ENCODE data around the gene WDR46. TPM values are rescaled to one million over a fixed set of nuclear protein-coding genes. Genes with fewer than 3 reads are reported as not detected.

WDR46 gene
- total RNA-seq, 2 experiments from 2014 or later = 53.4 to 54.8 TPM

- Mint-ChIP-seq H3K27me3 (no peaks in the 10 kb centered on the region), H3K4me1 (peaks cover 37% of the 10 kb centered on the region), H3K36me3 (ENCODE audit: low read depth) (peaks cover 58% of the 10 kb centered on the region), H3K9me3 (no peaks in the 10 kb centered on the region), H3K27ac (no peak overlapping the region), H3K4me3 (no peak overlapping the region)
- no peak for DNase-seq
- ChIA-PET POLR2A (no interaction called here), CTCF (interaction anchor here (0.6 kb wide), 1 partner anchor 10 kb away, joined by 3 read pairs; no protein-coding TSS in a partner anchor)
These were observed 16.0 kb upstream of the WDR46 start for GRCh38 chr6:33305052-33305451.

DNA sequence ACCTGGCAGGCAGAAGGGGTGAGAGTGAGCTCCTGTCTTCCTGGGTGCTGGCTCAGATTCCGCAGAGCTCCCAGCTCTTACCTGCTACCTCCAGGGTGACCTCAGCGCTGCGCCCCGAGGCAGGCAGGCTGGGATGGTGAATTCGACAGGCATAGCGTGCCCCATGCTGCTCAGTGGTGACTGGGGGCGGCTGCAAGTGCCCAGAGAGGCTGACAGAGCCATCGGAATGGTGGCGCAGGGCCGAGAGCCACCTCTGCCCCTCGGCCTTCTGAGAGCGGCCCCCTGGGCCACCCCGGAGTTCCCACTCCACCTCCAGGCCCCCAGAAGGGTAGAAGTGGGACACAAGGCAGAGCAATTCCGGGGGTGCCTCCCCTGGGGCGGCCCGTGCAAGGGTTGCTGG lies 15.2 kb upstream of the WDR46 start:
- no peaks in the 10 kb centered on the region for H3K9me3 Mint-ChIP-seq
- no peak for DNase-seq
- ChIA-PET CTCF (no interaction called here), POLR2A (no interaction called here)
- peaks cover 65% of the 10 kb centered on the region for H3K36me3 Mint-ChIP-seq (ENCODE audit: low read depth)
- H3K4me3 Mint-ChIP-seq = no peak overlapping the region
- H3K27me3 Mint-ChIP-seq = no peaks in the 10 kb centered on the region
- H3K4me1 Mint-ChIP-seq = peaks cover 45% of the 10 kb centered on the region
- H3K27ac Mint-ChIP-seq = no peak overlapping the region

DNA sequence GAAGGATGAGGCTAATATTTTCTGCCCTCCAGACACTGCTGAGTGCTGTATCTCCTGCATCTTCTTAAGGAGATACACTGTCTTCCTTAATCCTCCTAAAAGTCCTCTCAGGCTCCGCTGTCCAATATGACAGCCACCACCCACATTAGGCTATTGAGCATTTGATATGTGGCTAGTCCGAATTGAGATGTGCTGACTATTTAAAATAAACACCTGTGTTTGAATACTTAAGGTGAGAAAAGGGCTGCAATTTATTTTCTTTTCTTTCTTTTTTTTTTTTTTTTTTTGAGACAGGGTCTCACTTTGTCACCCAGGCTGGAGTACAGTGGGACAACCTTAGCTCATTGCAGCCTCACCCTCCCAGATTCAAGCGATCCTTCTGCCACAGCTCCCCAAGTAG lies 12.8 kb upstream of the WDR46 start:
- CTCF ChIA-PET = interaction anchor here (0.7 to 2.1 kb wide), 5 partner anchors 8 to 307 kb away, joined by 3 to 11 read pairs (median 4); no protein-coding TSS in a partner anchor

DNA sequence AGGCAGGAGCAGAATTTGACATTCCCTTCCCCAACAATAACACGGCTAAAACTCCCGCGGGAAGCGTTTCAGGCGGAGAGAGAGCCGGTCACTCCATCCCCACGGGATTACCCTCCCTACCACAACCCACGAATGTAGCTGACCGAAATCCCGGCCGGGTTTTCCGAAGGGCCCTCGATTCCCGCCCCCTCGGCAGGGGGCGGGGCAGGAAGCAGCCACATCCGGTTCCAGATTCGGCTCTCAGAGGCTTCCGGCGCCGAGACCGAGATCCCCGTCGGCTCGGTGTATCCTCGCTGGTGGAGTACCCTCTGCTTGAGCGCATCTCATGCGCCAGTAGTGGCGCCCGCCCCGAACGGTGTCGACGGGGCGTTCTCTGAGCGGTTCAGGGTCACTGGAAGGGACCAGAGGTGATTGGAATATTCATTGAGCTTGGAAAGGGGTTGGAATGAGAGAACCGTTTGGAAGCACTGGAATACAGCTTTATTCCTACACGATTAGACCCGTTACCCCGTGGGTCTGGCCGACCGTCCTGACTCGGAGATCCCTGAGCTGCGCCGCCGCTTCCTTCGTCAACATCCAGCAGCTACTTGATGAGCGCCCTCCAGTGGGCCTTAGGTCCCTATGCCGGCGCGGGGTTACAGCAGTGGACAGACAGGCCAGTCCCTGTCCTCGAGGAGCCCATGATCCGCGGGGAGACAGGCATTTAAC lies 10.4 kb upstream of the WDR46 start:
- peak overlapping the region; percentile 98 for H3K27ac Mint-ChIP-seq
- DNase-seq = peak; percentile 96
- ChIA-PET CTCF (interaction anchor here (0.7 to 1.8 kb wide), 14 partner anchors 9 to 102 kb away, joined by 3 to 11 read pairs (median 4); partner anchors contain the start of genes B3GALT4, PFDN6, RPS18 and VPS52), POLR2A (interaction anchor here (0.7 to 1.6 kb wide), 3 partner anchors 22 to 48 kb away, joined by 4 to 11 read pairs (median 8); partner anchors contain the start of genes B3GALT4, RPS18 and VPS52)
- peak overlapping the region; percentile 93 for H3K4me3 Mint-ChIP-seq
- peaks cover 44% of the 10 kb centered on the region for H3K4me1 Mint-ChIP-seq
- no peaks in the 10 kb centered on the region for H3K27me3 Mint-ChIP-seq
- no peaks in the 10 kb centered on the region for H3K9me3 Mint-ChIP-seq
- peaks cover 44% of the 10 kb centered on the region for H3K36me3 Mint-ChIP-seq (ENCODE audit: low read depth)

More for the DNA sequence above, 12.8 kb upstream of the WDR46 start:
- POLR2A ChIA-PET = interaction anchor here (0.7 kb wide), 1 partner anchor 32 kb away, joined by 14 read pairs; no protein-coding TSS in a partner anchor
- no peaks in the 10 kb centered on the region for H3K9me3 Mint-ChIP-seq
- H3K27me3 Mint-ChIP-seq = no peaks in the 10 kb centered on the region
- H3K4me3 Mint-ChIP-seq = no peak overlapping the region
- H3K4me1 Mint-ChIP-seq = peaks cover 49% of the 10 kb centered on the region
- peaks cover 57% of the 10 kb centered on the region for H3K36me3 Mint-ChIP-seq (ENCODE audit: low read depth)
- H3K27ac Mint-ChIP-seq = no peak overlapping the region
- no peak for DNase-seq

- H3K27me3 Mint-ChIP-seq = no peaks in the 10 kb centered on the region
- POLR2A ChIA-PET = interaction anchor here (1.4 to 1.6 kb wide), 2 partner anchors 22 to 27 kb away, joined by 8 to 11 read pairs; partner anchors contain the start of genes B3GALT4, RPS18 and VPS52
- H3K4me1 Mint-ChIP-seq = peaks cover 43% of the 10 kb centered on the region
- CTCF ChIA-PET = interaction anchor here (0.7 to 1.8 kb wide), 10 partner anchors 9 to 101 kb away, joined by 3 to 10 read pairs (median 6); partner anchors contain the start of genes B3GALT4, PFDN6, RPS18 and VPS52
- no peaks in the 10 kb centered on the region for H3K9me3 Mint-ChIP-seq
- peak; percentile 74 for DNase-seq
- peak within 1 kb of the TSS; percentile 93 for H3K4me3 Mint-ChIP-seq
- H3K27ac Mint-ChIP-seq = peak within 1 kb of the TSS; percentile 98
- peaks cover 47% of the 10 kb centered on the region for H3K36me3 Mint-ChIP-seq (ENCODE audit: low read depth)
These were observed 9.8 kb upstream of the WDR46 start, which contains the start of gene RGL2 for GRCh38 chr6:33298773-33299236. RGL2 (minus strand) TSS chr6:33298942; CDS start chr6:33298610, 332 bp downstream.

GRCh38 chr6:33297956-33298772 lies 9.1 kb upstream of the WDR46 start:
- H3K36me3 Mint-ChIP-seq (ENCODE audit: low read depth) = peaks cover 42% of the 10 kb centered on the region
- H3K27ac Mint-ChIP-seq = peak overlapping the region; percentile 98
- H3K4me1 Mint-ChIP-seq = peaks cover 40% of the 10 kb centered on the region
- H3K27me3 Mint-ChIP-seq = no peaks in the 10 kb centered on the region
- peak; percentile 85 for DNase-seq
- ChIA-PET POLR2A (interaction anchor here (1.6 kb wide), 1 partner anchor 21 kb away, joined by 8 read pairs; the partner anchor contains the start of gene B3GALT4), CTCF (interaction anchor here (0.6 to 1.8 kb wide), 3 partner anchors 8 to 93 kb away, joined by 3 to 10 read pairs (median 7); partner anchors contain the start of genes B3GALT4 and PFDN6)
- H3K4me3 Mint-ChIP-seq = peak overlapping the region; percentile 93
- H3K9me3 Mint-ChIP-seq = no peaks in the 10 kb centered on the region

- peaks cover 40% of the 10 kb centered on the region for H3K36me3 Mint-ChIP-seq (ENCODE audit: low read depth)
- H3K4me1 Mint-ChIP-seq = peaks cover 40% of the 10 kb centered on the region
- peak overlapping the region; percentile 93 for H3K4me3 Mint-ChIP-seq
- H3K9me3 Mint-ChIP-seq = no peaks in the 10 kb centered on the region
- POLR2A ChIA-PET = no interaction called here
- CTCF ChIA-PET = interaction anchor here (0.6 to 2.1 kb wide), 2 partner anchors 20 to 93 kb away, joined by 3 to 11 read pairs; partner anchors contain the start of gene B3GALT4
- H3K27me3 Mint-ChIP-seq = no peaks in the 10 kb centered on the region
- no peak overlapping the region for H3K27ac Mint-ChIP-seq
- DNase-seq = no peak
These were observed 8.4 kb upstream of the WDR46 start for GRCh38 chr6:33297406-33297955.

- Mint-ChIP-seq H3K27me3 (no peaks in the 10 kb centered on the region), H3K27ac (no peak overlapping the region), H3K9me3 (no peaks in the 10 kb centered on the region), H3K4me3 (peak overlapping the region; percentile 93), H3K4me1 (peaks cover 37% of the 10 kb centered on the region), H3K36me3 (ENCODE audit: low read depth) (peaks cover 45% of the 10 kb centered on the region)
- no peak for DNase-seq
- CTCF ChIA-PET = interaction anchor here (1.0 to 2.1 kb wide), 3 partner anchors 10 to 48 kb away, joined by 3 to 11 read pairs (median 4); partner anchors contain the start of gene B3GALT4
- POLR2A ChIA-PET = no interaction called here
These were observed 7.9 kb upstream of the WDR46 start for GRCh38 chr6:33296797-33297405.

DNA sequence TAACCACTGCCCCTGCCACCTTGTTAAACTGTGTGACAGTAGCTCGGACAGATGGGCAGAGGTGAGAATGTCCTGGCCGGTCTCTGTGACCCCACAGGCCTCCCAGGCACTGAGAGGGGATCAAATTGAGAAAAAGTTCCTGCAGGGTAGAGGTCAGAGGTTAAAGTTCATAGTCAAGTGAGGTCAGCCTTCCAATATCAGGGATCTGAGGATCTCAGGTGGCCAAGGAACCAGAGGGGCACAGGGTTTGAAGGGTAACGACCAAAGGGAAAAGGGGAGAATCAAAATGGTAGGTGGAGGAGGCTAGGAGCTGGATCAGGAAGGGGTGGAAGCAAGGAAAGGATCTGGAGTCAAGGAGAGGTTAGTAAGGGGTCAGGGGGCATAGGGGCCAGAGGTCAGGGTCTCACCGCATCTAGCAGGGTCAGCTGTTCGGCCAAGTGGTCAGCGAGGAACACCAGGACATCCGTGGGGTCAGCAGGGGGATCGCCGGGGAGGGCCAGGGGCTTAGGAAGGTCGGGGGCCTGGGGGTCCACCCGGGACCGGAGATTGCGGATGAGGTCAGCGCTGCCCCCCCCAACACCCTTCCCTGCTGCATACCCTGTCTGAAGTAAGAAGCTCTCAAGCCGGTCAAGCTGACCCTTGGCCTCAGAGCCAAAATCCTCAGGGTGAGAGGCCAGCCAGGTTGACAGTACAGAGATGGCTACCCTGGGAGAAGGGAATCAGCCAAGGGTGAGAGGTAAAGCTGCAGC lies 6.8 kb upstream of the WDR46 start:
- ChIA-PET CTCF (interaction anchor here (1.0 to 2.1 kb wide), 3 partner anchors 11 to 47 kb away, joined by 3 to 11 read pairs (median 4); partner anchors contain the start of gene B3GALT4), POLR2A (interaction anchor here (0.6 kb wide), 1 partner anchor 14 kb away, joined by 3 read pairs; no protein-coding TSS in a partner anchor)
- DNase-seq = peak; percentile 4
- Mint-ChIP-seq H3K4me1 (peaks cover 35% of the 10 kb centered on the region), H3K27ac (peak overlapping the region; percentile 28), H3K4me3 (peak overlapping the region; percentile 25), H3K9me3 (no peaks in the 10 kb centered on the region), H3K36me3 (ENCODE audit: low read depth) (peaks cover 43% of the 10 kb centered on the region), H3K27me3 (no peaks in the 10 kb centered on the region)

DNA sequence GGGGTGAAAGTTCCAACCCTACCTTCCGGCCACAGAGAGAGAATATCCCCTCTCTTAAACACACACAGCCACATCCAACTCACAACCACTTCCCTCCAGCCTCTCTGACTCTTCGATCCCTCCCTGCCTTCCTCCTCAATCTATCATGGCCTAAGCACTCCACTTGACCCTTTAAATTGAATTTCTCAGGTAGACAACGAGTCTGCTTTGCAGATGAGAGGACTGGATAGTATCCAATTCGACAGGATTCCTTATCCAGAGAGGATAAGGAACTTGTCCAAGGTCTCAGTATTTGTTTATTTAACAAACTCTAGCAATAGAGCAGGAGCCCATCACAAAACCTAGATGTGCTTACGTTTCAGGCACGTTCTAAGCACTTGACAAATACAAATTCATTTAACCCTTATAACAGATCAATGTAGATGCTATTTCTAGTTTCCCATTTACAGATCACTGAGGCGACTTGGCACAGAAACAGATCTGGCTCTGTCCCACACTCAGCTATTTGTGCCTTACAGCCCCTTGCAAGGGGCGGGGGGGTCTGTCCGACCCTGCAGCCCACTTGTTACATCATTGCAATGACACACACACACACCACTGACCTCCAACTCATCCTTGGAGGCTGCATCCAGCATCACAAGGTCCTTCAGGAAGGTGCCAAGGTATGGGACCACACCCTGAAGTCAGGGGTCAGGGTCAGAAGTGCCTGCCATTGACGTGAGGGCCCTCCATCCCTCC lies 5.2 kb upstream of the WDR46 start:
- H3K27me3 Mint-ChIP-seq = no peaks in the 10 kb centered on the region
- POLR2A ChIA-PET = no interaction called here
- peaks cover 31% of the 10 kb centered on the region for H3K36me3 Mint-ChIP-seq (ENCODE audit: low read depth)
- CTCF ChIA-PET = no interaction called here
- no peak overlapping the region for H3K27ac Mint-ChIP-seq
- H3K4me1 Mint-ChIP-seq = peaks cover 36% of the 10 kb centered on the region
- no peak for DNase-seq
- no peaks in the 10 kb centered on the region for H3K9me3 Mint-ChIP-seq
- no peak overlapping the region for H3K4me3 Mint-ChIP-seq

Measured in activated CD4-positive, alpha-beta T cell treated with anti-CD3 and anti-CD28 coated beads, Interleukin-2, amount 10 ng/mL, durations not matched to agents 7 days and 5 days (primary cell).